HK-2 (cell line): ENCODE data around the gene ITGAV.

ENCODE experiments used
- DNase-seq: peaks from one replicate; pipeline ENCODE4 v3.0.0-alpha.2; 2018; ENCODE audit not compliant: unreplicated experiment

Gene ITGAV

GRCh38 chr2:186670831-186671230, 81.0 kb downstream of the ITGAV start:
- DNase-seq = no peak

GRCh38 chr2:186675380-186675779, 85.5 kb downstream of the ITGAV start:
- DNase-seq = no peak

DNA sequence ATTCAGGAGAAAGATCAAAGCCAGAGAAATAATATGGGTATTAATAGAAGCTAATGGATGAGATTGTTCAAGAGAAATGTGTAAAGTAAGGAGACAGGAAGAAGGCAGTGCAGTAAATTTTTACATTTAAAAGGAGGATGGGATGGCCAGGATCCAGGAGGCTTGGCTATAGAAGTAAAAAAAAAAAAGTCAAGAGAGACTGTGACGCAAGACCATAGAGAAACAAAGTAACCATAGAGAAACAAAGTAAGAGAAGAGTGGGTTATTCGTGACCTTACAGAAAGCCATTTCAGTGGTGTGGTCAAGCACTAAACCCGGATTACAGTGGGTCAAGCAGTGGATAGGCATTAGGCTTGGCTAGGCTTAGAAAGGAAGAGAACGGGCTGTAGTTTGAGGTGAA, 93.5 kb downstream of the ITGAV start:
- DNase-seq = no peak

DNA sequence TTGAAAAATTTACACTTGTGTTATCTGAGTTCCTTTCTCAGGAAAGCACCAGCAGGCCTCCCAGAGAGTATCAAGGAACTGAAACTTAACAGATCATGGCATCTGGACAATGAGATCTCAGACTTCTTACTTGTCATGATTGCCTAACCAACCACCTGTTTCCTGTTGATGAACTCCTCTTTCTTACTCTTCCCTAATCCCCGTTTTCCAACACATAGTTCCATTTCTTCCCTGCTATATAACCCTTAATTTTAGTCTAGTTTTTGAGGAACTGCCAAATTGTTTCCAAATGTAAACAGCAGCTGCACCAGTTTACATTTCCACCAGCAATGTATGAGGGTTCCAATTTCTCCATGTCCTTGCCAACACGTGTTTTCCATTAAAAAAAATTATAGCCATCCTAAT, 98.0 kb downstream of the ITGAV start:
- no peak for DNase-seq

DNA sequence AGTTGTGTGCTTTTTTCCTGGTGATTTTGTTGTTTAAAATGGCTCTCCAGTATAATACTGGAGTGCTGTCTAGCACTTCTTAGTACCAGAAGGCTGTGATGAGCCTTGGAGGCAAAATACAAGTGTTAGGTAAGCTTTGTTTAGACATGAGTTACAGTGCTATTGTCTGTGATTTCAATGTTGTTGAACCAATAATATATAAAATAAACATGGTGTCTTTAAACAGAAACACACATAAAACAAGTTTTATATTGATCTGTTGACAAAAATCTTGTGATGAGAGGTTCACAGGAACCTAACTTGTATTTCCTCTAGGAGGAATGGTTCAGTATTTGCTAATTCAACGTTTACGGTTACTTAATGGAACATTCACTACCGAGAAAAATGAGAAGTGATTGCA, 99.0 kb downstream of the ITGAV start:
- DNase-seq = no peak

- no peak for DNase-seq
Measured at GRCh38 chr2:186690786-186691185, 100.9 kb downstream of the ITGAV start.

DNA sequence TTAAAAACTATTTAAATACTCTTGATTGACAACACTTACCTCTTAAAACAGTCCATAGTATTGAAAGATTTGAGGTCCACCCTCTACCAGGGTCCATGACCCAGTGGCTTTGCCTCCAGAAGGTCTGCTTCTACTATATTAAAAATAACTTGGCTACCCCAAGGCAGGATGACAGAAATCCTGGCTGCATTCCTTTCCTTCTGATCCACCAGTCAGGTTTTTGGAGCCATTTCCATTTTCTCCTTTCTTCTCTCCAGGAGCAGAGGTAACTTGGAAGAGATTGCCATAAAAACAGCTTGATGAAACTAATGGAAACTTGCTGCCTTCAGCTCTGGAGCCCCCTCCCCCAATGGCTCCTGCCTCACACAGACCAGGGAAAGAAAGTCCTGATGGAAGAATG, 101.4 kb downstream of the ITGAV start:
- DNase-seq = no peak

- DNase-seq = no peak
Measured at GRCh38 chr2:186691900-186692299, 102.0 kb downstream of the ITGAV start.

- DNase-seq = no peak
Measured at GRCh38 chr2:186693446-186693832, 103.6 kb downstream of the ITGAV start.

GRCh38 chr2:186695081-186695756, 105.4 kb downstream of the ITGAV start:
- no peak for DNase-seq

DNA sequence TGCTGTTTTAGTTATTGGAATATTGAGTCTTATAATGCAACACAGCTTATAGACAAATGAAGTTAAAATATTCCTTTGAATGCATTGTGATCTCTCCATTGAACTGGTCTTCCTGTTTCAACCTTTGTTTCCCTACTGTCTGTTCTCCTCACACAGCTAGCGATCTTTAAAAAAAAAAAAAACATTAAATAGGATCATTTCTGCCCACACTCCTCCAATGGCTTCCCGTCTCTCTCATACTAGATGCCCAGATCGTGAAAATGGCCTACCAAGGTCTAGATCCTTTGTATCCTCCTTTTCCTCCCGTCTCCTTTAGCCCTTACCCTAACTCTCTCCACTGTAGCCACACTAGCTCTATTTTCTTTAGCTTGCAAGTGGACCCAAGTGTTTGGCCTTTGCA, 106.4 kb downstream of the ITGAV start:
- DNase-seq = no peak

- no peak for DNase-seq
Measured at GRCh38 chr2:186696804-186697203, 106.9 kb downstream of the ITGAV start.

GRCh38 chr2:186697536-186697935, 107.7 kb downstream of the ITGAV start:
- no peak for DNase-seq

DNA sequence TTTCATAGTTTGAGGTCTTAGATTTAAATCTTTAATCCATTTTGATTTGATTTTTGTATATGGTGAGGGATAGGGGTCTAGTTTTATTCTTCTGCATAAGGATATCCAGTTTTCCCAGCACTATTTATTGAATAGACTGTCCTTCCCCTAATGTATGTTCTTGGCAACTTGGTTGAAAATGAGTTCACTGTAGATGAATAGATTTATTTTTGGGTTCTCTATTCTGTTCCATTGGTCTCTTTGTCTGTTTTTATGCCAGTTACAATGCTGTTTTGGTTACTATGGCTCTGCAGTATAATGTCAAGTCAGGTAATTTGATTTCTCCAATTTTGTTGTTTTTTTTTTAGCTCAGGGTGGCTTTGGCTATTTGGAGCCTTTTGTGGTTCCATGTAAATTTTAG, 109.9 kb downstream of the ITGAV start:
- no peak for DNase-seq

GRCh38 chr2:186702006-186702405, 112.2 kb downstream of the ITGAV start:
- DNase-seq = no peak

GRCh38 chr2:186702501-186702900, 112.6 kb downstream of the ITGAV start:
- DNase-seq = no peak

DNA sequence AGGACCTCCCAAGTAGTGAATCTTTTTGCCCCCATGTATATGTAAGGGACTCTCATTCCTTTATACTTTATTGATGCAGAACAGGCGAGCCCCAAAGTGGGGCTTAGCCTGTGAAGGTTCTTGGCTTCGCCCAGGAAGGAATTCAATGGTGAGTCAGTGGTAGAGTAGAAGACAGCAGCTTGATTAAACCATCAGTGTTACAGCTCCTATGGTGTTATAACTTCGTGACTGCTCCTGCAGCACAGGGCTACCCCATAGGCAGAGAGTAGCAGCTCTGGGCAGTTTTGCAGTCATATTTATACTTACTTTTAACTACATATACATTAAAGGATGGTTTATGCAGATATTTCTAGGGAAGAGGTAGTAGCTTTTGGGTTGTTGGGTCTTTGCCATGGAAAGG, 115.0 kb downstream of the ITGAV start:
- DNase-seq = no peak

DNA sequence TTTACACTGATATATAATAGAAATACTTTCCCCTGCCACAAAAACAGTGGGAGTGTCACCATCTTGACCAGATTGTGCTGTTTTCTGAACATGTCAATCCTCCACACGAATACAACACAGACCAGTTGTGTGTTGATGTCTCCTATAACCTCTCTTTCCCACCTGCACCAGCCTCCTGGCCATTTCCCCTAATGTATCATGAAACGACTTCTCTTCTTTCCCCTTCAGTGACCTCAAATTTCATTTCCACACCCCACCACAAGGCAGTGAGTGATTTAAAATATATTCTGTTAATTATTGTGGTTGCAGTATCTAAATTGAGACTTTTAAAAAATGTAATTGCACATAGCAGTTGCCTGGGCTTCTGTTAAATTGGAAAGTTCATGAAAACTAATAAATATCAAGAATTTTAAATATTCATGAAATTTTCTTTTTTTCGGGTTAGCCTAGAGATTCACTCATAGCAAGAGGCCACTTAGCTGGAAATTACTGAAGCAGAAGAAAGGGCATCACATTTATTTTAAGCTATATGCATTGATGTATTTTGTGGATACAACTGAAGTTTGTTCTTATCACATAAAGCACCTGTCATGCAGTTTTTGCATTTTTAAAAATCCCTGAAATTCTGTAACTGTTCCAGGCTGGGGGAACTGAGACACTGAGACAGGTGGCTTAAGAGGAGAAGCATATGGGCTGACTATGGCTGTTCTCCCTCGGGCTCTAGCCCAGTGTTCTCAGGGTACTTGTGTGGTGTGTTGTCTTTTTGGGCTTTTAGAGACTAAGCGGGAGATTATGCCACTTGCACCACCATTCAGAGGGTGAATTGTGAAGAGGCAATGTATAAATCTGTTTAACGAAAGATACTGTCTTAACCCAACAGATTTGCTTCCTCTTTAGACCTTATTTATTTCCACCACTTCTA, 119.9 kb downstream of the ITGAV start:
- DNase-seq = no peak

GRCh38 chr2:186713691-186714090, 123.8 kb downstream of the ITGAV start:
- DNase-seq = no peak

DNA sequence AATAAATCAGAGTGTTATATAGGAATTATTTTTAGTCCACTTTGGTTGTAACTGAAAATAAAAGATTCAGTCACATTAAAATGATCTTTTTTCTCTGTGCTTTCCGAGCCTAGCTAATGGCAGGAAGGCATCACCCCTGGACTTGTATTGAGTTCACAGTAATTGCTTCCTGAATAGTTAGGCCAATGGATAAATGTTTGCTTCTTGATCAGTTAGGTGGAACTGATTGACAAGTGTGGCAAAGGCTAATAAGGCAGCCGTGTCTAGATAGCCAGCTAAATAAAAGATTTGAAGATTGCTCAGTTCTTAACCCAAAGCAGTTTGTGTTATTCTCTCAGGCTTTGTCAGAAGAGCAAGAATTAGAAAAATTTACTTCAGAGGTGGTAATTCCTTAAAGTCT, 124.8 kb downstream of the ITGAV start:
- DNase-seq = no peak

DNA sequence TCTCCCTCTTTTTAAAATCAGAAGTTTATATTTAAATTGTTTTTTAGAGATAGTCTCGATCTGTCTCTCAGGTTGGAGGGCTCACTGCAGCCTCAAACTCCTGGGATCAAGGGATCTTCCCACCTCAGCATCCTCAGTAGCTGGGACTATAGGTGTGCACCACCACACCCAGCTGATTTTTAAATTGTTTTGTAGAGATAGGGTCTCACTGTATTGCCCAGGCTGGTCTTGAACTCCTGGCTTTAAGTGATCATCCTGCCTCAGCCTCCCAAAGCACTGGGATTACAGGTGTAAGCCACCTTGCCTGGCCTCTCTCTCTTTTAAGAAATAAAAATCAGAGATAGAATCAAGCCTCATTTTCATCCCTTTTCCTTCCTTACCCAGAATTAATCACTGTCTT, 126.1 kb downstream of the ITGAV start:
- DNase-seq = no peak

GRCh38 chr2:186716899-186717298, 127.0 kb downstream of the ITGAV start:
- no peak for DNase-seq

GRCh38 chr2:186717320-186718007, 127.6 kb downstream of the ITGAV start:
- no peak for DNase-seq
